A549 (cell line): ENCODE results near the gene KRT7. TPM values are rescaled to one million over a fixed set of nuclear protein-coding genes. Genes with fewer than 3 reads are reported as not detected.

Experiments used
- ATAC-seq, 2 experiments: fragments of 200-7000 bp in 1 of 2; fragments of >200 bp in 1 of 2; cut with Nextera tagmentation in 1 of 2; cut with Tn5 transposase in 1 of 2; 3 replicates each; pipeline versions ENCODE4 v1.8.0 to v1.9.1; 2018 to 2020; ENCODE audit warnings: mild to moderate bottlenecking in 1 of 2, moderate library complexity in 1 of 2
- CTCF ChIA-PET: fragments of 300-600 bp; sonication (Branson Sonifier 250); formaldehyde crosslinking; extraction: SDS; loops from one replicate; lab custom pipeline; 2021; ENCODE audit warnings: antibody characterized with exemption, inconsistent platforms; lab: Yijun Ruan, JAX
- POLR2A ChIA-PET: fragments of 350-600 bp; formaldehyde crosslinking; extraction: SDS; loops from one replicate; lab custom pipeline; 2021; ENCODE audit warnings: antibody characterized with exemption, inconsistent platforms; lab: Yijun Ruan, JAX
- DNase-seq, 2 experiments: peaks; one replicate each; pipeline versions ENCODE4 v3.0.0 to v3.0.0-alpha.2; 2011 to 2016; ENCODE audit warnings: low read depth in 1 of 2, low spot score in 1 of 2
- FAIRE-seq: peaks from 2 replicates; lab custom pipeline; 2011; peaks lifted over from hg19 to GRCh38; lab: Jason Lieb, UNC
- H3K27ac ChIP-seq, 2 experiments: fragments of >200 bp; sonication (Bioruptor Twin); formaldehyde crosslinking; 3 replicates each; pipeline ENCODE4 v1.5.1; 2016 to 2017
- H3K4me1 ChIP-seq: fragments of >200 bp; sonication (Bioruptor Twin); formaldehyde crosslinking; 3 replicates; pipeline ENCODE4 v1.6.1; 2016
- H3K4me2 ChIP-seq: fragments of >200 bp; sonication (Bioruptor Twin); formaldehyde crosslinking; 3 replicates; pipeline ENCODE4 v1.6.1; 2016
- H3K4me3 ChIP-seq: fragments of >200 bp; sonication (Bioruptor Twin); formaldehyde crosslinking; 3 replicates; pipeline ENCODE4 v1.5.1; 2016
- H3K9me3 ChIP-seq: fragments of >200 bp; sonication (Bioruptor Twin); formaldehyde crosslinking; 3 replicates; pipeline ENCODE4 v1.6.1; 2016
- ATOH8 ChIP-seq: fragments of 250-450 bp; sonication (Bioruptor Pico); IDR thresholded peaks from 2 replicates; pipeline ENCODE4 v1.5.0; 2020; ENCODE audit warnings: low read depth, mild to moderate bottlenecking, moderate library complexity
- CBX8 ChIP-seq: fragments of 200-600 bp; sonication (generic); IDR thresholded peaks from 2 replicates; pipeline ENCODE4 v1.6.1; 2016
- CHD4 ChIP-seq: fragments of 200-600 bp; sonication (generic); IDR thresholded peaks from 2 replicates; pipeline ENCODE4 v1.6.1; 2016; ENCODE audit warnings: antibody characterized with exemption, mild to moderate bottlenecking, borderline replicate concordance
- CTCF ChIP-seq: fragments of >200 bp; sonication (Bioruptor Twin); formaldehyde crosslinking; IDR thresholded peaks from 3 replicates; pipeline ENCODE4 v1.5.1; 2016
- E2F6 ChIP-seq: IDR thresholded peaks from 2 replicates; pipeline ENCODE4 v1.6.1; 2012; ENCODE audit warnings: low read depth, borderline replicate concordance
- EHF ChIP-seq: fragments of 250-450 bp; sonication (Bioruptor Pico); IDR thresholded peaks from 2 replicates; pipeline ENCODE4 v1.5.0; 2020; ENCODE audit warnings: mild to moderate bottlenecking
- EHMT2 ChIP-seq: fragments of 200-600 bp; sonication (generic); IDR thresholded peaks from 2 replicates; pipeline ENCODE4 v1.6.1; 2016; ENCODE audit warnings: antibody characterized with exemption, low read depth, mild to moderate bottlenecking, moderate library complexity
- EP300 ChIP-seq, 2 experiments: fragments of >200 bp; sonication (Bioruptor Twin); formaldehyde crosslinking; IDR thresholded peaks; 2 replicates in 1 of 2; 3 replicates in 1 of 2; pipeline ENCODE4 v1.6.1; 2016 to 2017
- ESRRA ChIP-seq: fragments of 150-350 bp; IDR thresholded peaks from 2 replicates; pipeline ENCODE4 v1.6.1; 2014; ENCODE audit warnings: mild to moderate bottlenecking, low read length, borderline replicate concordance
- FOSB ChIP-seq: fragments of 250-450 bp; sonication (Bioruptor Pico); IDR thresholded peaks from 2 replicates; pipeline ENCODE4 v1.5.0; 2020; ENCODE audit warnings: mild to moderate bottlenecking, moderate library complexity
- FOSL2 ChIP-seq, 2 experiments: fragments of 450-650 bp in 1 of 2; fragments of >200 bp in 1 of 2; sonication (Bioruptor Twin) in 1 of 2; formaldehyde crosslinking; IDR thresholded peaks; 2 replicates each; pipeline versions ENCODE4 v1.5.0 to v1.6.1; 2016 to 2020; ENCODE audit warnings: mild to moderate bottlenecking in 1 of 2, moderate library complexity in 1 of 2
- FOXS1 ChIP-seq: fragments of 250-450 bp; sonication (Bioruptor Pico); IDR thresholded peaks from 2 replicates; pipeline ENCODE4 v1.5.0; 2020; ENCODE audit warnings: mild to moderate bottlenecking, moderate library complexity
- GATA3 ChIP-seq: IDR thresholded peaks from 2 replicates; pipeline ENCODE4 v1.6.1; 2012; ENCODE audit warnings: borderline replicate concordance
- HDAC2 ChIP-seq: fragments of 200-600 bp; sonication (generic); IDR thresholded peaks from 2 replicates; pipeline ENCODE4 v1.6.1; 2016
- HEYL ChIP-seq: fragments of 250-450 bp; sonication (Bioruptor Pico); IDR thresholded peaks from 2 replicates; pipeline ENCODE4 v1.8.0; 2021; ENCODE audit warnings: mild to moderate bottlenecking, moderate library complexity
- HMGXB4 ChIP-seq: fragments of 250-450 bp; sonication (Bioruptor Pico); IDR thresholded peaks from 2 replicates; pipeline ENCODE4 v1.5.0; 2021; ENCODE audit warnings: mild to moderate bottlenecking, moderate library complexity, borderline replicate concordance
- HOXA7 ChIP-seq: fragments of 250-450 bp; sonication (Bioruptor Pico); IDR thresholded peaks from 2 replicates; pipeline ENCODE4 v1.5.0; 2020; ENCODE audit warnings: mild to moderate bottlenecking, moderate library complexity
- HOXB13 ChIP-seq: fragments of 250-450 bp; sonication (Bioruptor Pico); IDR thresholded peaks from 2 replicates; pipeline ENCODE4 v1.5.0; 2020; ENCODE audit warnings: low read depth, mild to moderate bottlenecking, moderate library complexity
- HOXB5 ChIP-seq: fragments of 250-450 bp; sonication (Bioruptor Pico); IDR thresholded peaks from 2 replicates; pipeline ENCODE4 v1.5.0; 2020; ENCODE audit warnings: mild to moderate bottlenecking, moderate library complexity
- JUN ChIP-seq, 2 experiments: fragments of >200 bp; sonication (Bioruptor Twin); formaldehyde crosslinking; IDR thresholded peaks; 2 replicates in 1 of 2; 3 replicates in 1 of 2; pipeline ENCODE4 v1.6.1; 2016 to 2017
- MAFK ChIP-seq: fragments of 450-650 bp; IDR thresholded peaks from 2 replicates; pipeline ENCODE4 v1.6.1; 2014; ENCODE audit not compliant: partially characterized antibody
- MAZ ChIP-seq: fragments of 150-350 bp; IDR thresholded peaks from 2 replicates; pipeline ENCODE4 v1.6.1; 2014; ENCODE audit warnings: antibody characterized with exemption, low read depth, low read length, borderline replicate concordance
- NPAS2 ChIP-seq: fragments of 250-450 bp; sonication (Bioruptor Pico); IDR thresholded peaks from 2 replicates; pipeline ENCODE4 v1.8.0; 2022; ENCODE audit warnings: mild to moderate bottlenecking, moderate library complexity, borderline replicate concordance
- PBX3 ChIP-seq: IDR thresholded peaks from 2 replicates; pipeline ENCODE4 v1.6.1; 2012
- PHF8 ChIP-seq: fragments of 200-600 bp; sonication (generic); IDR thresholded peaks from 2 replicates; pipeline ENCODE4 v1.6.1; 2016; ENCODE audit warnings: low read depth, mild to moderate bottlenecking, antibody characterized with exemption, moderate library complexity, borderline replicate concordance
- POLR2AphosphoS2 ChIP-seq: conservative IDR thresholded peaks from 2 replicates; pipeline ENCODE4 v1.6.1; 2012; ENCODE audit warnings: low read length, improper control_type of control experiment, inconsistent platforms
- RAD21 ChIP-seq, 2 experiments: fragments of >200 bp in 1 of 2; sonication (Bioruptor Twin) in 1 of 2; formaldehyde crosslinking in 1 of 2; IDR thresholded peaks in 1 of 2; conservative IDR thresholded peaks in 1 of 2; 2 replicates in 1 of 2; 3 replicates in 1 of 2; pipeline ENCODE4 v1.6.1; 2012 to 2018; ENCODE audit warnings: inconsistent platforms in 1 of 2
- RFX5 ChIP-seq: fragments of 450-650 bp; IDR thresholded peaks from 2 replicates; pipeline ENCODE4 v1.7.1; 2014; ENCODE audit warnings: antibody characterized with exemption, mild to moderate bottlenecking, moderate library complexity
- RNF2 ChIP-seq: fragments of 200-600 bp; sonication (generic); IDR thresholded peaks from 2 replicates; pipeline ENCODE4 v1.6.1; 2016; ENCODE audit warnings: low read depth, mild to moderate bottlenecking, antibody characterized with exemption, moderate library complexity, borderline replicate concordance
- TFCP2L1 ChIP-seq: fragments of 250-450 bp; sonication (Bioruptor Pico); IDR thresholded peaks from 2 replicates; pipeline ENCODE4 v1.5.0; 2021; ENCODE audit warnings: mild to moderate bottlenecking
- ZFP36 ChIP-seq: fragments of 450-650 bp; IDR thresholded peaks from 2 replicates; pipeline ENCODE4 v1.6.1; 2014; ENCODE audit warnings: borderline replicate concordance; ENCODE audit not compliant: partially characterized antibody
- WGBS: methylation state at CpG from one replicate; pipeline ENCODE4 v1.1.6; 2017; ENCODE audit errors: missing lambda C conversion rate; 5-methylcytosine and 5-hydroxymethylcytosine counted together
- polyA plus RNA-seq, 4 experiments: library from polyadenylated mRNA; depleted of rRNA in 3 of 4; stranded (reverse); fragments of >200 nt; fragmentation: RNase III in 1 of 4; extraction: RNeasy Plus Mini Kit Qiagen cat#74134 plus additional on column Dnase treatment in 1 of 4; gene quantifications; 2 replicates in 3 of 4; 3 replicates in 1 of 4; pipeline ENCODE4 v1.2.3, GENCODE V29; 2011 to 2017
- TF ChIP-seq, protein P1 (sequence below): fragments of 450-650 bp; IDR thresholded peaks from 2 replicates; pipeline ENCODE4 v1.6.1; 2014; ENCODE audit warnings: antibody characterized with exemption

KRT7 gene
- polyA plus RNA-seq, 2 of the 4 experiments (the other 2 are of a cell fraction) = 2,623 to 3,055 TPM

- peak; percentile 38 to 68 for DNase-seq
- FAIRE-seq = peak; percentile 36
- no peak for TF ChIP-seq FOXS1 (CRISPR knock-in tag)
- no peak for TF ChIP-seq NPAS2 (CRISPR knock-in tag)
- no peak for TF ChIP-seq HDAC2
- TF ChIP-seq PHF8 = no peak
- no peak for TF ChIP-seq HOXB13 (CRISPR knock-in tag)
- peak; percentile 16 for TF ChIP-seq HOXB5 (CRISPR knock-in tag)
- TF ChIP-seq CTCF = no peak
- peak; percentile 39; the same call in 1 of the 2 replicates for TF ChIP-seq HMGXB4 (CRISPR knock-in tag)
- TF ChIP-seq RAD21 (conservative IDR thresholded peaks at IDR 0.05 in 1 of 2, IDR thresholded peaks at IDR 0.05 in 1 of 2) = no peak; a peak in 1 of 5 replicates
- TF ChIP-seq ZFP36 = no peak
- TF ChIP-seq EP300 (IDR thresholded peaks at IDR 0.05) = no peak
- no peak; the same call in 1 of the 2 replicates for TF ChIP-seq ESRRA
- TF ChIP-seq ATOH8 (CRISPR knock-in tag) = no peak
- peak; percentile 74 for TF ChIP-seq HOXA7
- TF ChIP-seq FOSL2 (IDR thresholded peaks at IDR 0.05) = no peak
- no peak for TF ChIP-seq FOSL2 (CRISPR knock-in tag; IDR thresholded peaks at IDR 0.05)
- no peak; the same call in 1 of the 2 replicates for TF ChIP-seq POLR2AphosphoS2
- TF ChIP-seq CBX8 = no peak
- no peak for TF ChIP-seq EHMT2
- TF ChIP-seq, protein P1, sequence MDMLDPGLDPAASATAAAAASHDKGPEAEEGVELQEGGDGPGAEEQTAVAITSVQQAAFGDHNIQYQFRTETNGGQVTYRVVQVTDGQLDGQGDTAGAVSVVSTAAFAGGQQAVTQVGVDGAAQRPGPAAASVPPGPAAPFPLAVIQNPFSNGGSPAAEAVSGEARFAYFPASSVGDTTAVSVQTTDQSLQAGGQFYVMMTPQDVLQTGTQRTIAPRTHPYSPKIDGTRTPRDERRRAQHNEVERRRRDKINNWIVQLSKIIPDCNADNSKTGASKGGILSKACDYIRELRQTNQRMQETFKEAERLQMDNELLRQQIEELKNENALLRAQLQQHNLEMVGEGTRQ = no peak
- TF ChIP-seq MAFK = no peak
- peak; percentile 80; the same call in 1 of the 2 replicates for TF ChIP-seq FOSB (CRISPR knock-in tag)
- peak; percentile 78 for TF ChIP-seq PBX3
- no peak; the same call in none of the 2 replicates for TF ChIP-seq TFCP2L1 (CRISPR knock-in tag)
- peak; percentile 38 for TF ChIP-seq EHF (CRISPR knock-in tag)
- no peak for TF ChIP-seq HEYL
- TF ChIP-seq JUN (IDR thresholded peaks at IDR 0.05) = no peak; a peak in 1 of 5 replicates
- TF ChIP-seq MAZ = no peak
- peak; percentile 14; the same call in 1 of the 2 replicates for TF ChIP-seq GATA3
- TF ChIP-seq RFX5 = no peak
- TF ChIP-seq E2F6 = peak; percentile 27; the same call in 1 of the 2 replicates
- TF ChIP-seq CHD4 = no peak
- no peak for TF ChIP-seq RNF2
Measured at GRCh38 chr12:52254180-52254964, 21.3 kb downstream of the KRT7 start.

More at GRCh38 chr12:52254180-52254964, 21.3 kb downstream of the KRT7 start:
- Histone ChIP-seq H3K4me1 (peaks cover 71% of the 10 kb centered on the region), H3K27ac (peak overlapping the region; percentile 69 to 97), H3K4me3 (no peak overlapping the region), H3K9me3 (no peaks in the 10 kb centered on the region), H3K4me2 (no peak overlapping the region)
- ChIA-PET CTCF (interaction anchor here (1.2 to 14.8 kb wide), 15 partner anchors 10 to 626 kb away, joined by 3 to 321 read pairs (median 6); partner anchors contain the start of gene KRT86), POLR2A (interaction anchor here (0.5 to 18.5 kb wide), 12 partner anchors 10 to 626 kb away, joined by 3 to 383 read pairs (median 3); partner anchors contain the start of gene KRT86)
- 75% methylated on average over 10 of the region's 10 CpGs for WGBS
- ATAC-seq = peak in 1 of 2 experiments; percentile 2; a peak in 3 of 6 replicates
